Embryonic facial prominence (tissue), 1 donor: ENCODE results near the gene GSTCD.
"Not testable (repeated sequence)": the region's sequence is repeated elsewhere in the genome, so short reads cannot be mapped to it uniquely, and the experiment has no call there.

Experiments used
- DNase-seq: peaks from one replicate; pipeline ENCODE4 v3.0.0-alpha.2; 2016; ENCODE audit errors: extremely low spot score

The GSTCD gene

GRCh38 chr4:105715692-105716278 lies 7.2 kb downstream of the GSTCD start:
- peak; percentile 39 for DNase-seq

DNA sequence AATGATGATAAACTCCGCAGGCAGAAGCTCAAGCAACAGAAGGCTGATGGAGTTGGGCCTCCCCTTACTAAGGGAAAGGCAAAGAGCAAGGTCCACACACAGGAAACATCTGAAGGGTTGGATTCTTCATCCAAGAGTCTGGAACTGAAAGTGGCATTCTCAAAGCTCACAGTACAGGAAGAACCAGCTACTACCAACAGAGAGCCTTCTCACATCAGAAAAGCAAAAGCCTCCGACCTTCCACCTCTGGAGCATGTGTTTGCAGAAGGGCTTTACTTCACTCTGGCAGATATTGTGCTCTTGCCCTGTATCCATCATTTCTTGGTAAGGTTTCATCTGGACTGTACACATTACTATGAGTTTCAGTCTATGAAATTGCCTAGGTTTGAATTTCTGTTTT lies 10.6 kb downstream of the GSTCD start:
- DNase-seq = no peak

DNA sequence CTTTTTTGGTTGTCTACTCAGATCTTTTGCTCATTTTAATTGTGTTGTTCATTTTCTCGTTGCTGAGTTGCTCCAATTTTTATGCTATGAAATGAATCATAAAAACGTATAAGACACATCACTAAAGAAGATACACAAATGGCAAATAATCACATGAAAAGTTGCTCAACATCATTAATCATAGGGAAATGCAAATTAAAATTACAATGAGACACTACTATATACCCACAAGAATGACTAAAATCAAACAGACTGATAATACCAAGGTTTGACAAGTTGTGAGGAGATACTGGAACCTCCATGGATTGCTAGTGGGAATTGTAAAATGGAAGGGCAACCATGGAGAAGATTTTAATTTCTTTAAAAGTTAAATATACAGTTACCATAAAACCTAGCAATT lies 17.0 kb downstream of the GSTCD start:
- DNase-seq = no peak

GRCh38 chr4:105729895-105730294 lies 21.3 kb downstream of the GSTCD start:
- DNase-seq = not testable (repeated sequence)

DNA sequence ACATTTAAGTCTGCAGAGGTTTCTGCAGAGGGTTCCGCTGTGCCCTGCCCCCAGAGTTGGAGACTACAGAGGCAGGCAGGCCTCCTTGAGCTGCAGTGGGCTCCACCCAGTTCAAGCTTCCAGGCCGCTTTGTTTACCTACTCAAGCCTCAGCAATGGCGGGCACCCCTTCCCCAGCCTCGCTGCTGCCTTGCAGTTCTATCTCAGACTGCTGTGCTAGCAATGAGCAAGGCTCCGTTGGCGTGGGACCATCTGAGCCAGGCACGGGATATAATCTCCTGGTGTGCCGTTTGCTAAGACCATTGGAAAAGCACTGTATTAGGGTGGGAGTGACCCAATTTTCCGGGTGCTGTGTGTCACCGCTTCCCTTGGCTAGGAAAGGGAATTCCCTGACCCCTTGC lies 26.6 kb downstream of the GSTCD start:
- DNase-seq = not testable (repeated sequence)

- DNase-seq = no peak
Observed at GRCh38 chr4:105741548-105741947, 33.0 kb downstream of the GSTCD start.

DNA sequence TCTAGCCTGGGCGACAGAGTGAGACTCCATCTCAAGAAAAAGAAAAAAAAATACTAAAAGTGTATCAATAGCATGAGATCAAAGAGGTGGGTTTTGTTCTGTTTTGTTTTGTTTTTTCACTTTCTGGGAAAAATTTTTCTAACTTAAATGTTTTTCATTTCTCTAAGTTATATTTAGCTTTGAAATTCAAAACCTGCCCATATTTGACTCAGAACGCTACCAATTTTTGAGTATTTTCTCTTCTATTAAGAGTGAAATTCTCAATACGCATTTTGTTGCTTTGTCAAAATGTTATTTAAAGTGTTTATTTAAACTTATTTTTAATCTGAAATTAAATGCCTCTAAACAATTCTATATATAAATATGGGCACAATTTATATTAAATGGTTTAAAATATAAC lies 39.6 kb downstream of the GSTCD start:
- no peak for DNase-seq

DNA sequence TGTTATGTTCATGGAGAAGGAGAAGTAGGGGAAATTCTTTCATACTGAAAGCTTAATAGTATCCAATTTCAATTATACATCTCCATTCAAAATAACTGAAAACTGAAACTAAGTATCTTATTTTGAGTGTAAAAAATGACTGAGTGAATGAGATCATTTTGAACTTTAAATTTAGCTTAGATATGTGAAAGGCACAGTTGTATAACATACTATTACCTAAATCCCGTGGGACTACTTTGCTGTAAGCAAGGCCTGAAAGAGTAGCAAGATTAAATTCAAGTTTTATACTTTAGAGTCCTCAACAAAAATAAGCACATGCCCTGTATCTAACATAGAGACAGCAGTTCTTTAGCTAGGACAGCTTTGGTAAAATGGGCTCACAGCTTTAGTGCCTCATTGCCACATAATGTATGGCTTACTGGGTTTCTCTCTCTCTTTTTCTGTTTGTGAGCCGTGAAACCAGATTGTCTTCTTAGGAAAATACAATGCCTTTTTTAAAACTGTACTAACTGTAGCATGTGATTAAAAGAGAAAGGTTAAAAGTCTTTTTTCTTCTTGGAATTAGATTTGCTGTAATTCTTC lies 43.2 kb downstream of the GSTCD start:
- DNase-seq = no peak

- DNase-seq = no peak
Observed at GRCh38 chr4:105753361-105753760, 44.8 kb downstream of the GSTCD start.

DNA sequence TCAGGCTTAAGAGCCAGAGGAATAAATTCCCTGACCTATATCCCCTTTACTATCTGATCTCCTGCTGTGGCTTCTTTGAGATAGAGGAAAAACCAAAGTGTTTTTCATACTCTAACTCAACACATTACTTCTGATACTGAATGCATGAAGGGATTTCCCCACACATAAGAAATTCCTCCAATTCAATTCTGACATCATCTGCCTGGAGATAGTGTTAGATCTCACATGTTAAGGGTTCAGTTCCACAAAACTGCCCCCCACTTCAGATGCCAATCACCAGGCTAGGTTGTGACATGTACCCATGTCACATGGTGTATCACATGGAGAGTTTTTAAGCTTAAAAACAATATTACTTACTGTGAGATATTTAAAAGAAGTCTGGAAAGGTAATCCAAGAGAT lies 46.8 kb downstream of the GSTCD start:
- no peak for DNase-seq

DNA sequence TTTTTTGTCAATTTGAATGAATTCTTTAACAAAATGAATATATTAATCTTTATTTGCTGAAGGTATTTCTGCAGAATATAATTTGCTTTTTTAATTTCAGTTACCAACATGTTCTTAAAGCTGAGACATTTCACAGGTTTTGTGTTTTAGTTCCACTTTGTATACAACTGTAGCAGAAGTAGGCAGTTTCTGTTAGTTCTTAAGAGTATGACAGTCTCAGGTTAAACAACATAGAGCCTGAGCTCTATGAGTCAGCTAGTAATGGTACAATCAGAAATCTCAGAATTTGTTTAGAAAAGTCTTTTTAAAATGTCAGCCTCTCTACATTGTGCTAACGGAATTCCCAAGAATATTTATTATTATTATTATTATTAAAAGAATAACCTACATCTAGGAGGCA lies 50.4 kb downstream of the GSTCD start:
- no peak for DNase-seq

- no peak for DNase-seq
Observed at GRCh38 chr4:105765690-105766407, 57.3 kb downstream of the GSTCD start.

DNA sequence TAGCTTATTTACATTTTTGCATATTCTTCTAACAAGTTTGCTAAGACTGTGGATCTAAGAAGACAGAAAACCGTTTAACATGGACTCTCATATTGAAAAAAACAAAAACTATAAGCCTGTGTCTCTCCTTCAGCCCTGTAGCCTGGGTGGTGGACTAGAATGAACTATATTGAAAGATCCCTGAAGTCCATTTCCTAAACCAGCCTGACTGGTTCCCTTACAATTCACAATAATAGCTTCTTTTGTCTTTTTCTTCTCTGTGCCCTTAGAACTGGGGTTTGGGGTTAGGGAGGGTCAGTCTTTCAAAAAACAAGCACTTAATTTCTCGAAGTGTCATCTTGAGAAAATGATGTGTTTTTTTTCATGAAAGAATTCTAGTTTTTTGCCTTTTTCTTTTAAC lies 59.0 kb downstream of the GSTCD start:
- DNase-seq = no peak

GRCh38 chr4:105770524-105770923 lies 61.9 kb downstream of the GSTCD start:
- not testable (repeated sequence) for DNase-seq

DNA sequence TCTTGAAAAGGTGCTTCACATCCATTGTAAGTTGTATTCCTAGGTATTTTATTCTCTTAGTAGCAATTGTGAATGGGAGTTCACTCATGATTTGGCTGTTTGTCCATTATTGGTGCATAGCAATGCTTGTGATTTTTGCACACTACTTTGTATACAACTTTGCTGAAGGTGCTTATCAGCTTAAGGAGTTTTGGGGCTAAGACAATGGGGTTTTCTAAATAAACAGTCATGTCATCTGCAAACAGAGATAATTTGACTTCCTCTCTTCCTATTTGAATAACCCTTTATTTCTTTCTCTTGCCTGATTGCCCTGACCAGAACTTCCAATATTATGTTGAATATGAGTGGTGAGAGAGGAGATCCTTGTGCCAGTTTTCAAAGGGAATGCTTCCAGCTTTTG lies 63.5 kb downstream of the GSTCD start:
- not testable (repeated sequence) for DNase-seq

DNA sequence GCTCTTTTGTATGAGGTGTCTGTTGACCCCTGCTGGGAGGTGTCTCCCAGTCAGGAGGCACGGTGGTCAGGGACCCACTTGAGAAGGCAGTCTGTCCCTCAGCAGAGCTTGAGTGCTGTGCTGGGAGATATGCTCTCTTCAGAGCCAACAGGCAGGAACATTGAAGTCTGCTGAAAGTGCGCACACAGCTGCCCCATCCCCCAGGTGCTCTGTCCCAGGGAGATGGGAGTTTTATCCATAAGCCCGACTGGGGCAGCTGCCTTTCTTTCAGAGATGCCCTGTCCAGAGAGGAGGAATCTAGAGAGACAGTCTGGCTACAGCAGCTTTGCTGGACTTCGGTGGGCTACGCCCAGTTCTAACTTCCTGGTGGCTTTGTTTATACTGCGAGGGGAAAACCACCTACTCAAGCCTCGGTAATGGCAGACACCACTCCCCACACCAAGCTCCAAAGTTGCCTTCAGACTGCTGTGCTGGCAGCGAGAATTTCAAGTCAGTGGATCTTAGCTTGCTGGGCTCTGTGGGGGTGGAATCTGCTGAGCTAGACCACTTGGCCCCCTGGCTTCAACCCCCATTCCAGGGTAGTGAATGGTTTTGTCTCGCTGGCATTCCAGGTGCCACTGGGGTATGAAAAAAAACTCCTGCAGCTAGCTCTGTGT lies 67.3 kb downstream of the GSTCD start:
- DNase-seq = not testable (repeated sequence)

DNA sequence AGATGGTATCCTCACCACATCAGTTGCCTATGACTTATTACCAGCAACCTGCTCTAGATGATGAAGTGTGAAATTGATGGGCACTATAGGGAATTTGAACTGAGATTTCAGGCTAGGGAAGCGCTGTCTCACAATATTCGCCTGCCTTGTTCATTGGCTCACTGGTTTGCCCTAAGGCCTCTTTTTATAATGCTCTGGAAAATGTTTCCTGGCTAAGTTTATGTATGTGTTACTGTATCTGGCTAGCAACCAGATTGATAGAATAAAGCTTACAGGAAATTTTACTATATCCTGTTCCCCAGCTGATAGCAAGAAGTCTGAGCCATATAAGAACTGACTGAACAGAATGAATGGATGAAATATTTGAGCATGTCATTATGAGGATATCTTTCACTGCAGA lies 71.6 kb downstream of the GSTCD start:
- DNase-seq = no peak

GRCh38 chr4:105784761-105785160 lies 76.2 kb downstream of the GSTCD start:
- DNase-seq = no peak

DNA sequence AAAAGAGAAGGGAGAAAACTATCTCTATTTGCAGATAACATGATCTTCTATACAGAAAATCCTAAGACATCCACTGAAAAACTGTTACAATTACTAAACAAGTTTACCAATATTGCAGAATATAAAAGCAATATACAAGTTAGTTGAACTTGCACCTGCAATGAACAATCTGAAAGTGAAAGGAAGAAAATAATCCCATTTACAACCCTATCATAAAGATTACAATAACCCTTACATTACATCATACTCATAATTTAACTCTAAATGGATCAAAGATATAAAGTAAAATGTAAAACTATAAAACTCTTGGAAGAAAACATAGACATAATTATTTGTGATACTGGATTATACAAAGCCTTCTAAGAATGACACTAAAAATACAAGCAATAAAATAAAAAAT lies 77.2 kb downstream of the GSTCD start:
- DNase-seq = no peak

DNA sequence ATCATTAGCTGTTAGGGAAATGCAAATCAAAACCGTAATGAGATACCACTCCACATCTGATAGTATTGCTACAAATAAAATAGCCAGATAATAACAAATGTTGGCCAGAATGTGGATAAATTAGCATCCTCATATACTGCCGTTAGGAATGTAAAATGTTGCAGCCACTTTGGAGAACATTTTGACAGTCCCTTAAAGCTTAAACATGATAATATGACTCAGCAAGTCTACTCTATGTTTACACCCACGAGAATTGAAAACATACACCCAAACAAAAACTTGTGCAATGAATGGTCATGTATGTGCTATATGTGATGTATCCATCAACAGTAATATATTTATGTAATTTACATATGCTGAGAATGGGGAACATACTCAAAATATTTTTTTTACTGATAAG lies 78.2 kb downstream of the GSTCD start:
- DNase-seq = no peak

DNA sequence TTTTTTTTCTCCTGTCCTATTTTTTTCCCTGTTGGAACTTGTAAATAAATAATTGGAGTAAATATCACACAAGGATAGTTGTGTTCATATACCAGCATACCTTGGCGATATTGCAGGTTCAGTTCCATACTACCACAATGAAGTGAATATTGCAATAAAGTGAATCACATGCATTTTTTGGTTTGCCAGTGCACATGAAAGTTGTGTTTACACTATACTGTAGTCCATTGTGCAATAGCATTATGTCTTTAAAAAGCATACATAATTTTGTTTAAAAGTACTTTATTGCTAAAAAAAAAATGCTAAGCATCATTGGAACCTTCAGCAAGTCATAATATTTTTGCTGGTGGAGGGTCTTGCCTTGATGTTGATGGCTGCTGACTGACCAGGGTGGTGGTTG lies 88.6 kb downstream of the GSTCD start:
- no peak for DNase-seq

DNA sequence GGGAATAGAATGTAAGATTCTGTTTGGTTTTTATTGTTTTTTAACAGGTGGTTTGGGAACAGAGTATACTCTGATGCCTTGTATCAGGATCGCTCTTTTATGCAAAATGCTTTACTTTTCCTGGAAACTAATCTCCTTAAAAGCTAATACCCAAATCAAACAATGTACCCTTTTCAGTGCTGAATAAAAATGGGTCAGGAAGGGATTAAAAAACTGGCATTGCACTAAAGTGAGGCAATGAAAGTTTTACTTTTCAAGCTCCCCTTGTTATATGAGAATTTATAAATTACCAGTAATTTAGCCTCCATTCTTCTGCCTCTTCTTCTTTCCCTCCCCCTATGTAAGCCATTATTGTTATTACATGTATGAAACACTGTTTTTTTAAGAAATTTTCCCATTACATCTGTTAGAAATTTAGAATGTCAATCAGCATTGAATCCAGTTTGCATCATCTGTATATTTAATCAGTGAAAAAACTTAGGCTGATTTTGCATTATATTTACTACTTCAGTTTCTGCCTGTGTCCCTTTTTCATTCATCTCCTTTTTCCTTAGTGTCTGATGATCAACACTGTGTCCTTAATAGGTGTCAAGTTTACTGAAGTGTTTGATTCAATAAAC lies 97.0 kb downstream of the GSTCD start:
- no peak for DNase-seq
